H1 (cell line): Measurements from ENCODE around the gene ANAPC7. TPM values are rescaled to one million over a fixed set of nuclear protein-coding genes. Genes with fewer than 3 reads are reported as not detected.

Experiments
- CHD7 ChIP-seq: fragments of 300-600 bp; sonication (generic); IDR thresholded peaks from 2 replicates; pipeline ENCODE4 v1.7.1; 2012; ENCODE audit warnings: low read length, moderate library complexity, mild to moderate bottlenecking, inconsistent platforms; ENCODE audit not compliant: insufficient replicate concordance
- GABPA ChIP-seq: IDR thresholded peaks from 2 replicates; pipeline ENCODE4 v1.6.1; 2011; ENCODE audit warnings: mild to moderate bottlenecking, low read length, moderate library complexity, borderline replicate concordance; ENCODE audit not compliant: insufficient read depth
- SP4 ChIP-seq: IDR thresholded peaks from 2 replicates; pipeline ENCODE4 v1.6.1; 2012; ENCODE audit warnings: low read length, inconsistent platforms
- SUZ12 ChIP-seq: fragments of 200-600 bp; sonication (generic); IDR thresholded peaks from 2 replicates; pipeline ENCODE4 v1.6.1; 2012; ENCODE audit warnings: mild to moderate bottlenecking, inconsistent platforms, low read length, moderate library complexity, mixed read lengths
- polyA plus RNA-seq, 7 experiments: library from polyadenylated mRNA; depleted of rRNA in 3 of 7; stranded (reverse) in 5 of 7; unstranded in 2 of 7; fragments of >200 nt in 5 of 7; fragments of 200-250 nt in 2 of 7; gene quantifications; 1 replicate in 5 of 7; 2 replicates in 1 of 7; 4 replicates in 1 of 7; pipeline versions ENCODE4 v1.2.1 to v1.2.3, GENCODE V29; 2011 to 2013; ENCODE audit warnings: missing spikeins in 2 of 7, mixed read lengths in 2 of 7
- total RNA-seq: library from RNA; stranded (reverse); fragmentation: NEBNext Ultra II Directional; extraction: Animal tissue kit (Norgen Biotek cat#: 25700); gene quantifications from 2 replicates; pipeline ENCODE4 v1.2.1, GENCODE V29; 2021

Gene ANAPC7
- total and polyA plus RNA-seq, 2 of the 8 experiments (the other 6 are each of a cell fraction or from before 2014, with no cell fraction given) = 72.8 to 105 TPM

- TF ChIP-seq CHD7 (no peak), SUZ12 (no peak), SP4 (no peak), GABPA (no peak)
- TF ChIP-seq, all 59 proteins: peak for 0
These were observed 30.1 kb downstream of the ANAPC7 start (continued) for GRCh38 chr12:110373425-110373824.
